HG03139 (cell line): Measurements from ENCODE around the gene TDRKH.

Experiments used
- ATAC-seq: cut with Tn5 transposase; IDR thresholded peaks from one replicate; pipeline ENCODE4 v1.9.1; 2021; ENCODE audit not compliant: unreplicated experiment

Gene TDRKH, protein sequence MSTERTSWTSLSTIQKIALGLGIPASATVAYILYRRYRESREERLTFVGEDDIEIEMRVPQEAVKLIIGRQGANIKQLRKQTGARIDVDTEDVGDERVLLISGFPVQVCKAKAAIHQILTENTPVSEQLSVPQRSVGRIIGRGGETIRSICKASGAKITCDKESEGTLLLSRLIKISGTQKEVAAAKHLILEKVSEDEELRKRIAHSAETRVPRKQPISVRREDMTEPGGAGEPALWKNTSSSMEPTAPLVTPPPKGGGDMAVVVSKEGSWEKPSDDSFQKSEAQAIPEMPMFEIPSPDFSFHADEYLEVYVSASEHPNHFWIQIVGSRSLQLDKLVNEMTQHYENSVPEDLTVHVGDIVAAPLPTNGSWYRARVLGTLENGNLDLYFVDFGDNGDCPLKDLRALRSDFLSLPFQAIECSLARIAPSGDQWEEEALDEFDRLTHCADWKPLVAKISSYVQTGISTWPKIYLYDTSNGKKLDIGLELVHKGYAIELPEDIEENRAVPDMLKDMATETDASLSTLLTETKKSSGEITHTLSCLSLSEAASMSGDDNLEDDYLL

DNA sequence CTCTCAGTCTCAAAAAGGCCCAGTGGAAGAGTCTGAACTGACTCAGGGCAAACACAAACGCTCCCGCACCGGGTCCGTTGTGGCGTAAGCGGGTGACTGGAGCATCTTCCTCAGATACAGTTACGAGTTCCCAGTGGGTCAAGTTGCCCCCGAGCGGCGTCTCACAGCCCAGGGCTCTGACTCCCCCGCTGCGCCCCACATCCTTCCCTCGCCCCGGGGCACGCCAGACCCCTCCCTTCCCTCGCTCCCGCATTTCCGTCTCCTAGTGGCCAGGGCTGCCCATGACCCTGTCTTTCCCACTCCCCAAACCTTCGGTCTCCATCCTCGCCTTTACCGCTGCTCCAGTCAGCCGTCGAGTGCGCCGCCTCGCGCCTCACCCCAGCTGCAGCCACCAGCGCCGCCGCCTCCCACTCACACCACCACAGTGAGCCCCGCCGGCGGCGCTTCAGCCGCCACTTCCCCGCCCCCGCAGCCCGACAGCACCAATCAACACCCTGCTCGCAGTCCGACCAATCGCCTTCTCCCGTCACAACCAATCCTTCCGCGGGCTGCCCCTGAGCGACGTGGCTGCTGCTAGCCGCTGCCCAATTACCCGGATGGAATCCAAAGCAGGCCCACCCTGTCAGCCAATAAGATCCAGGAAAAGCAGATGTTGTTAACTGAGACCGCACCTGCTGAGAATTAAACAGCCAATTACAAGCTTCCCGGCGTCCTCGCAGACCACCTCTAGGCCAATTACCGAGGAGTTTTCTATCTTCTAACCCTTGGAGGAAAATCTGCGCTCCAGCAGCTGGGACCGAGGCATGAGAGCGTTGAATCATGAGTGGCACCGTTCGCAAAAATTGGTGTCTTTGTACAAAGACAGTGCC lies at the start of gene TDRKH:
TSS of gene TDRKH (minus strand) at position 430 of the 869 bp plus-strand sequence. CDS start 7,478 bp downstream, outside the sequence.
- ATAC-seq, result peak; percentile 95

GRCh38 chr1:151839457-151840403 lies 49.4 kb upstream of the TDRKH start, which contains the start of gene C2CD4D:
Gene C2CD4D, minus strand, starts transcription at chr1:151839820. Its CDS starts 831 bp downstream, at chr1:151838989.
- ATAC-seq, result no peak

DNA sequence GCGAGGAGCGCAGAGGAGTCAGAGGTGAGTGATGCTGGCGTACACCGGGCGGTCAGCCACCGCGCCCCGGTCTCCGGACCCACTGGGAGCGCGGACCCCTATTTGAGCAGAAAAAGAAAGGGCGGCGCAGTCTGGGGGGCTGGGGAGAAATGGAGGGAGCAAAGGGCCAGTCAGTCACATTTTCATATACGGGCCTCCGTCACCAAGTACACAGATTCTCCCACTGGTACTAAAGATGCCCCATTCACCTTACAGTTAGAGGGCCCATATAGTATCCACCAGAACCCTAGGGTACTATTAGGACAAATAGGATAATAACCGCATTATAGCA lies 48.7 kb upstream of the TDRKH start:
- ATAC-seq, result no peak

GRCh38 chr1:151838222-151839081 lies 48.2 kb upstream of the TDRKH start:
- no peak for ATAC-seq

DNA sequence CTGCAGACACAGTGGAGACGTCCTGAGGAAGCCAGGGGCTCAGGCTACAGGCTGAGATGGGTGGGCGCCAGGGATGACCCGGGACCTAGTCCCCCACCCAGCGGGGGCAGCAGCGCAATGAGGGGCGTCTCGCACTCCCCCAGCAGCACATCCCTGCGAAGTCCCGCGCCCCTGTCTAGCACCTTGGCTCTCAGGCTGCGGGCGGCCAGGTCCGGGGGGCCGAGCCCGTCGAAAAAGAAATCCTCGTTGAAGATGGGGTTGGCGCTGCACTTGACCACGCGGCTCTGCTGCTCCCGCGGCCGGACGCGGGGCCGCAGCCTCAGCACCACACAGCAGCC lies 47.6 kb upstream of the TDRKH start:
- no peak for ATAC-seq

GRCh38 chr1:151837197-151837596 lies 46.9 kb upstream of the TDRKH start:
- ATAC-seq, result no peak

- ATAC-seq, result no peak
These were observed 45.3 kb upstream of the TDRKH start for GRCh38 chr1:151835596-151835995.

GRCh38 chr1:151834239-151834638 lies 43.9 kb upstream of the TDRKH start:
- ATAC-seq, result no peak

GRCh38 chr1:151833172-151833900 lies 43.0 kb upstream of the TDRKH start:
- ATAC-seq, result no peak

DNA sequence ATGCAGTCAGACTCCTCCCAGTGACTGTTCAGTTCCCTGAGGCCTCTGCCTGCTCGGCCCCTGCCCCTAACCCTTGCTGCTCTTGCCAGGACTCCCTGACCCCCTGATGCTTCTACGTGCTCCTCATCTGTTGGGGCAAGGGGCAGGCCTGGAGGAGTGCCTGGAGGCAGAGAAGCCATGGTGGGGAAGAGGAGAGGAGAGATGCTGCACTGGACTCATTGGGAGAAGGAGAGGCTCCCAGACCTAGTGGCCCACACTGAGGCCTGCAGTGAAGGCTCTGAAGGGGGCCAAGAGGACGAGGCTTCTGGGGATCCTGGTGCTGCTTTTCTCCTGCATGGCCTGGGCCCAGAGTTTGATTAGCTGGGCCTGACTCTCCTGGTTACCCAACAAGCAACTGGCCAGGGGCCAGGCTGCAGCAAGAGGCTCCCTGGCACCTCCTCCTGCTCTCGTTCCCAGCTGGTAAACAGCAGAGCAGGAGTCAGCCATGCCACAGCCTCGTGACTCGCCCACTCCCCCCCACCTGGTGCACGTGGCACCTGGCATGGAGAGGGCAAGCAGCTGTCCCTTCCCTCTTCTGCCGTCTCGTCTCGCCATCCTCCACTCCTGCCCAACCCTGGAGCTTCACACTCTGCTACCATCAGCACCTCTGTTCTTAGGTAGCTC lies 42.1 kb upstream of the TDRKH start:
- ATAC-seq, result no peak

DNA sequence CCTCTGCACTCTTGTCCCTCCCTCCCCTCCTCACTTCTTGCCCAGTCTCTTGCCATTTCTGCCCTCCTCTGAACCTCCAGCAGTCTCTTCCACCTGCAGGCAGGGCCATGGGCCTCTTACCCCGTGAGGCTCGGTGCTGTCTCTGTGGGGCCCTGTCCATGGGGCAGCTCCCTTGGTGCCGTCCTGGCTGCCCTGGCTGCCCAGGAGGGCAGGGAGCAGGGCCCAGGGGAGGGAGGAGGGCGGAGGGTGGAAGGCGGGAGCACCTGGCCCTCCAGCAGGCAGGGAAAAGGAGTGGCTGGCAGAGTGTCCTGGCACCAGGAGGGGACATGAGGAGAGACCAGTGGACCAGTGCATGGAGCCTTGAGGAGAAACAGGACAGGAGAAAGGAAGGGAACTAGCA lies 41.3 kb upstream of the TDRKH start, which contains the start of gene RORC:
TSS of gene RORC (minus strand) at position 198 of the 400 bp plus-strand sequence. CDS start at position 160, 38 bp downstream.
- ATAC-seq, result no peak

GRCh38 chr1:151831256-151831591 lies 40.9 kb upstream of the TDRKH start:
- no peak for ATAC-seq

DNA sequence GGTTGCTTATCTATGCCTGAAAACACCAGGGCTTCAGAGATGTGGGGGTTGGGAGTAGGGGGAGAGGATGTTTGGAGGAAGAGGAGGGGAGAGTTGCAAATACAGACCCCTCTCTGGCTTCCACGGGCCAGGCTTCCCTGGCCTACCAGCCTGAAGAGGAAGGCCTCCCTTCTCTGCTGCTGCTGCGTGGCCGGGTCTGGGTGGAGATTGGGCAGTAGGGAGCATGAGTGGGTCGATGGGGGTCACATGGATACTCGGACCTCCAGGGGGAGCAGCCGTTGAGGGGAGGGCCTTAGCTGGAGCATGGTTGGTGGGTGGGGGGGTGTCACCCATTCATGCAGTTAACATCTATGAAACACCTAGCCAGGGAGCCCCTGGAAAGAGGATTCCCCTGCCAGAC lies 39.8 kb upstream of the TDRKH start:
- no peak for ATAC-seq

DNA sequence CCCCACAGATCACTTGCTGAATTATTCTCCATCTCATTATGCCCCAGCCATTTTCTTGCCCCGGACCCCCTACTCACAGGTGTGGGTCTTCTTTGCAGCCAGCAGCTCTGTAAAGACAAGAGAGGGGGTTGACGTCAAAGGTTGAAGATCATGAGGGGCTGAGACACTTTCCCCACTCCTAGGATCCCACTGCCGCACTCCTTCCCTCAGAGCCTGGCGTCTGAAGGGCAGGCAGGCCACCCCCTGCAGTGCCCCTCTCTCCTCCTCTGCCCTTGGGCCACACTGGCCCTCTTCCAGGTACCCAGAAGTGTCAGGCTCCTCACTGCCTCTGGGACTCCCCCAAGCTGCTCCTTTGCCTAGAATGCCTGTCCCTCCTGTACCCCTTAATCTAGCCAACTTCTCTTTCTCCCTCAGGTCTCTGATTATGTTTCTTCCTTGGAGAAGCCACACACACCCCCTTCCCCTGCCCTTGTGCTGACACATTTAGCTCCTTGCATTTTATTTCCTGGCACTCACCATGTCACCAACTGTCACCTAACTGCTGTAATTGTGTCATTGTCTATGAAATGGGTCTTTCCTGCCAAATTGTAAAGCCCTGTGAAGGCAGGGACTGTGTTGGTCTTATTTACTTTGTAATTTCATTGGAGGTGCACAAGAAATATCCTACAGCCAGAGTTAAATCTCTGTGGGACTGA lies 39.2 kb upstream of the TDRKH start:
- ATAC-seq, result no peak

DNA sequence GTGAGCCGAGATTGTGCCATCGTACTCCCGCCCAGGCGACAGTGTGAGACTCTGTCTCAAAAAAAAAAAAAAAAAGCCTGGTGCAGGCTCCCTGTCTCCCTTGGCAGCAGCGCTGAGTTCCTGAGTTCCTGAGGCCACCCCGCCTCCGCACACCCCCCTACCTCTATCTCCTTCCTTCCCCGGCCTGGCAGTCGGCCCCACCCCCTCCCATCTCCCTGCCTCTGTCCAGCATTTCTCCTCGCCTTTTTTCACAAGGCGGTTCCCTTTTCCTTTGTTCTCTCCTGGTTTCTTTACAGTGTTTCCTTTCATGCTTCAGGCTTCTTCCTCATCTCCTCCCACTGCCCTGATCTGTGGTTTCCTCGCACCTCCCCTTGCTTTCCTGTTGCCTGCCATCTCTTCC lies 38.6 kb upstream of the TDRKH start:
- no peak for ATAC-seq

GRCh38 chr1:151827853-151828252 lies 37.6 kb upstream of the TDRKH start:
- ATAC-seq, result no peak

DNA sequence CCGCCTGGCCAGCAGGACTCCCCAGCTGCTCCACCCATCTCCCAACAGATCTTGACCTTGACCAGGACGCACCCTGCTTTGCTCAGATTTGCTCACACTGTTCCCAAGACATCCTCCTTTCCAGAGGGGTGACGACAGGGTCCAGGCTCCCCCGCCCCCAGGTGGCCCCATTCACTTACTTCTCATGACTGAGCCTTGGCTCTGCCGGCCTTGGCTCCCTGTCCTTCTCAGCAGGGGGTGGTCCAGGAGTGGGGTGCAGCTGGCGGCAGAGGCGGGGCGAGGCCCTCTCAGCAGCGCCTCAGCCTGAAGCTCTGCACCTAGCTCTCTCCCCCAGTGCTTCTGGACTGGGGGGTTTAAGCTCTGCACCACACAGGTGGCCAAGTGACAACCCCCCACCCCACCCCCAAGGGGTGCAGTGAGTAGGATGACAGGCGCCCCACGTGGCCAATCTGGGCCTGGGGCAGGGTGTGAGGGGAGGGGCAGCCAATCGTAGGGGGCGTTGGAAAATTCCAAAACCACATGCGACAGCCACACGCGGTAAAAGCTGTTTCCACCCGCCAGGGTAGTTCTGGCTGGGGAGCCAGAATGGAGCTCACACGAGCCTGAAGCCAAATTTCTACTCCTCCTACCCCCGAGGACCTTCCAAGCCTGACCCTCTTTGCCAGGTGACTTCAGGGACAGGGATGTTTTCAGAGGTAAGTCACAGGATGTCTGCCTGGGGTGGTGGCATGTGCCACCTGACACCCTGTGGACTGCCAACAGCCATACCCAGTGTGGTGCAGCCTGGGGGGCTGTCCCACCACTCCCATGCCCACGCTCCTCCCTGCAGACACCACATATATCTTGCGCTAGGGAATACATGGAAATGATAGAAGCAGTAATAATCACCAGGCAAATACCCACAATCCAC lies 35.7 kb upstream of the TDRKH start:
- no peak for ATAC-seq
